ENCODE data around the gene N4BP3. TPM values are rescaled to one million over a fixed set of nuclear protein-coding genes. Genes with fewer than 3 reads are reported as not detected.

Gene N4BP3
- total and polyA plus RNA-seq, 2 experiments from 2014 or later = 9.8 to 58.2 TPM

DNA sequence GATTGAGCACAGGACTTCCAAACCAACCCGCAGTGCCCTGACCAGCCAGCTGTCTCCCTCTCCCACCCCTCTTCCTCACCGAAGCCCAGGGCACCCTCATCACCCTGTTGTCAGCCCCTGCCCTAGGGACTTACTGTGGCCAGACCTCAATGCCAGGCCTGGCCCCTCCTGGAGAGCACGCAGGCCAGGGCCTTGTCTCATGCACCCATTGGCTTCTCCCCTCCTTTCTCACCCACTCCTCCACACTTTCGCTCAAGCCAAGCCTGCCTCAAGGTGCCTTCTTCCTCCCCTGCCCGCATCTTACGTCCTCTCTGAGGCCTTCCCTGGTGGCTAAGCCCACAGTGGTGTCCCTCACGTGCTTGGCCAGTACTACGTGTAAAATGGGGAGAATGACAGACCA is 33.3 kb upstream of the N4BP3 start:
- peaks cover 8% of the 10 kb centered on the region for H3K27me3 Mint-ChIP-seq (ENCODE audit: insufficient read depth, low read depth, poor library complexity)
- Histone ChIP-seq H3K27me3 (ENCODE audit: insufficient read depth) (no peaks in the 10 kb centered on the region), H3K27ac (ENCODE audit: low read depth) (no peak overlapping the region), H3K36me3 (ENCODE audit: insufficient read depth) (no peaks in the 10 kb centered on the region), H3K79me2 (replicated peaks; ENCODE audit: insufficient read depth) (no peaks in the 10 kb centered on the region), H3K9me2 (ENCODE audit: insufficient read depth) (no peaks in the 10 kb centered on the region), H2AFZ (no peak overlapping the region), H3K4me2 (no peak overlapping the region), H3K4me1 (ENCODE audit: insufficient read depth) (peaks cover 27% of the 10 kb centered on the region; the same call in 1 of the 2 replicates), H3F3A (replicated peaks; ENCODE audit: low read depth) (no peaks in the 10 kb centered on the region), H4K20me1 (replicated peaks; ENCODE audit: insufficient read depth) (no peaks in the 10 kb centered on the region), H3K4me3 (no peak overlapping the region)
- ATAC-seq (no peak), DNase-seq (ENCODE audit: low spot score) (no peak)
- no peak overlapping the region for H3K27ac Mint-ChIP-seq
- TF ChIP-seq CREB1 (CRISPR knock-in tag; IDR thresholded peaks at IDR 0.05; ENCODE audit: low read depth) = no peak
- TF ChIP-seq, protein P1, sequence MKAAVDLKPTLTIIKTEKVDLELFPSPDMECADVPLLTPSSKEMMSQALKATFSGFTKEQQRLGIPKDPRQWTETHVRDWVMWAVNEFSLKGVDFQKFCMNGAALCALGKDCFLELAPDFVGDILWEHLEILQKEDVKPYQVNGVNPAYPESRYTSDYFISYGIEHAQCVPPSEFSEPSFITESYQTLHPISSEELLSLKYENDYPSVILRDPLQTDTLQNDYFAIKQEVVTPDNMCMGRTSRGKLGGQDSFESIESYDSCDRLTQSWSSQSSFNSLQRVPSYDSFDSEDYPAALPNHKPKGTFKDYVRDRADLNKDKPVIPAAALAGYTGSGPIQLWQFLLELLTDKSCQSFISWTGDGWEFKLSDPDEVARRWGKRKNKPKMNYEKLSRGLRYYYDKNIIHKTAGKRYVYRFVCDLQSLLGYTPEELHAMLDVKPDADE (IDR thresholded peaks at IDR 0.05) = no peak
- TF ChIP-seq, protein P2, sequence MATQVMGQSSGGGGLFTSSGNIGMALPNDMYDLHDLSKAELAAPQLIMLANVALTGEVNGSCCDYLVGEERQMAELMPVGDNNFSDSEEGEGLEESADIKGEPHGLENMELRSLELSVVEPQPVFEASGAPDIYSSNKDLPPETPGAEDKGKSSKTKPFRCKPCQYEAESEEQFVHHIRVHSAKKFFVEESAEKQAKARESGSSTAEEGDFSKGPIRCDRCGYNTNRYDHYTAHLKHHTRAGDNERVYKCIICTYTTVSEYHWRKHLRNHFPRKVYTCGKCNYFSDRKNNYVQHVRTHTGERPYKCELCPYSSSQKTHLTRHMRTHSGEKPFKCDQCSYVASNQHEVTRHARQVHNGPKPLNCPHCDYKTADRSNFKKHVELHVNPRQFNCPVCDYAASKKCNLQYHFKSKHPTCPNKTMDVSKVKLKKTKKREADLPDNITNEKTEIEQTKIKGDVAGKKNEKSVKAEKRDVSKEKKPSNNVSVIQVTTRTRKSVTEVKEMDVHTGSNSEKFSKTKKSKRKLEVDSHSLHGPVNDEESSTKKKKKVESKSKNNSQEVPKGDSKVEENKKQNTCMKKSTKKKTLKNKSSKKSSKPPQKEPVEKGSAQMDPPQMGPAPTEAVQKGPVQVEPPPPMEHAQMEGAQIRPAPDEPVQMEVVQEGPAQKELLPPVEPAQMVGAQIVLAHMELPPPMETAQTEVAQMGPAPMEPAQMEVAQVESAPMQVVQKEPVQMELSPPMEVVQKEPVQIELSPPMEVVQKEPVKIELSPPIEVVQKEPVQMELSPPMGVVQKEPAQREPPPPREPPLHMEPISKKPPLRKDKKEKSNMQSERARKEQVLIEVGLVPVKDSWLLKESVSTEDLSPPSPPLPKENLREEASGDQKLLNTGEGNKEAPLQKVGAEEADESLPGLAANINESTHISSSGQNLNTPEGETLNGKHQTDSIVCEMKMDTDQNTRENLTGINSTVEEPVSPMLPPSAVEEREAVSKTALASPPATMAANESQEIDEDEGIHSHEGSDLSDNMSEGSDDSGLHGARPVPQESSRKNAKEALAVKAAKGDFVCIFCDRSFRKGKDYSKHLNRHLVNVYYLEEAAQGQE (IDR thresholded peaks at IDR 0.05; ENCODE audit: unreplicated experiment) = no peak
- TF ChIP-seq ZNF114 (CRISPR knock-in tag; IDR thresholded peaks at IDR 0.05) = no peak
- TF ChIP-seq, protein P3, sequence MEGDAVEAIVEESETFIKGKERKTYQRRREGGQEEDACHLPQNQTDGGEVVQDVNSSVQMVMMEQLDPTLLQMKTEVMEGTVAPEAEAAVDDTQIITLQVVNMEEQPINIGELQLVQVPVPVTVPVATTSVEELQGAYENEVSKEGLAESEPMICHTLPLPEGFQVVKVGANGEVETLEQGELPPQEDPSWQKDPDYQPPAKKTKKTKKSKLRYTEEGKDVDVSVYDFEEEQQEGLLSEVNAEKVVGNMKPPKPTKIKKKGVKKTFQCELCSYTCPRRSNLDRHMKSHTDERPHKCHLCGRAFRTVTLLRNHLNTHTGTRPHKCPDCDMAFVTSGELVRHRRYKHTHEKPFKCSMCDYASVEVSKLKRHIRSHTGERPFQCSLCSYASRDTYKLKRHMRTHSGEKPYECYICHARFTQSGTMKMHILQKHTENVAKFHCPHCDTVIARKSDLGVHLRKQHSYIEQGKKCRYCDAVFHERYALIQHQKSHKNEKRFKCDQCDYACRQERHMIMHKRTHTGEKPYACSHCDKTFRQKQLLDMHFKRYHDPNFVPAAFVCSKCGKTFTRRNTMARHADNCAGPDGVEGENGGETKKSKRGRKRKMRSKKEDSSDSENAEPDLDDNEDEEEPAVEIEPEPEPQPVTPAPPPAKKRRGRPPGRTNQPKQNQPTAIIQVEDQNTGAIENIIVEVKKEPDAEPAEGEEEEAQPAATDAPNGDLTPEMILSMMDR (conservative IDR thresholded peaks at IDR 0.05; ENCODE audit: low read depth in 2 of 2) = no peak
- TF ChIP-seq EZH2 (IDR thresholded peaks at IDR 0.05; ENCODE audit: low read depth, unreplicated experiment) = no peak
- no peaks in the 10 kb centered on the region for H3K9me3 Mint-ChIP-seq
- H3K36me3 Mint-ChIP-seq (ENCODE audit: low read depth) = no peaks in the 10 kb centered on the region
- H3K4me1 Mint-ChIP-seq = peaks cover 31% of the 10 kb centered on the region
- no peak overlapping the region for H3K4me3 Mint-ChIP-seq

DNA sequence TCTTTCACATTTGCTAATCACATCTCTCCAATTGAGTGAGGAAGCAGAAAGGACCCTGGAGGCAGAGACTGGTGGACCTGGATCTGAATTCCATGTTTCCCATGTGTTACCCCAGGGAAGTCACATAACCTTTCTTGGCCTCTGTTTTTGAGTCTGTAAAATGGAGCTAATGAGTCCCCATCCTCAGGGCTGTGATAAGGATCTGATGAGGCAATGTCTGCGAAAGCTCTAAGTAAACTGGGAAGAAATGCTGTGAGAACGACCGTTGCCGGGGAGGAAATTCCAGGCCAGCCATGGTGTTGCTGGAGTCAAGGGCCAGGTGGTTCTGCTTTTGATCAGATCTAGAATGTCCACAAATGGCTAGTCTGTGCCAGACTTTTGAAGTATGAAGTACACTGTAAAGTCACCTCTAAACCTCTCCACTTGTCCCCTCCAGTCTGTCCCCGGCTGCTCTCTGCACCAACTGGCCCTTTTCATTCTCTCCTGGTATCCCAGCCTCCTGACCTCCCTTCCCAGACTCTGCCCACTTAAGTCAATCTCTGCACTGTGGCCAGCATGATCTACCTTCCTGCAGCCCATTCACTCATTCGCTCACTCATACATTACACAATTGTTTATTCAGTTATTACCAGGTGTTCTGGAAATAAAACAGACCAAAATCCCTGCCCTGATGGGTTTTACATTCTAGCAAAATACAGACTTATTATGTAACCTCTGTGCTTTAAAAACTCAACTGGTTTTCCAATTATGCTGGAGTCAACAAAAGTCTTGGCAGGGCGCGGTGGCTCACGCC is 32.5 kb upstream of the N4BP3 start:
- Mint-ChIP-seq H3K4me3 (no peak overlapping the region; the same call in 2 of the 3 replicates), H3K27ac (no peak overlapping the region), H3K4me1 (peaks cover 31% of the 10 kb centered on the region), H3K27me3 (ENCODE audit: insufficient read depth, low read depth, poor library complexity) (peaks cover 8% of the 10 kb centered on the region), H3K9me3 (no peaks in the 10 kb centered on the region), H3K36me3 (ENCODE audit: low read depth) (no peaks in the 10 kb centered on the region)
- Histone ChIP-seq H3F3A (replicated peaks; ENCODE audit: low read depth) (0 out of 2 replicates have a peak, but pooled peaks cover 2% of the 10 kb centered on the region), H3K79me2 (replicated peaks; ENCODE audit: insufficient read depth) (no peaks in the 10 kb centered on the region), H3K4me2 (no peak overlapping the region), H2AFZ (peak overlapping the region; percentile 47; the same call in 1 of the 2 replicates), H3K4me1 (ENCODE audit: insufficient read depth) (peaks cover 27% of the 10 kb centered on the region; the same call in 1 of the 2 replicates), H3K27me3 (ENCODE audit: insufficient read depth) (no peaks in the 10 kb centered on the region), H4K20me1 (replicated peaks; ENCODE audit: insufficient read depth) (no peaks in the 10 kb centered on the region), H3K36me3 (ENCODE audit: insufficient read depth) (no peaks in the 10 kb centered on the region), H3K4me3 (no peak overlapping the region), H3K9me2 (ENCODE audit: insufficient read depth) (no peaks in the 10 kb centered on the region), H3K27ac (ENCODE audit: low read depth) (no peak overlapping the region)
- ATAC-seq = no peak
- DNase-seq (ENCODE audit: low spot score) = no peak
- TF ChIP-seq POLR2AphosphoS5 (IDR thresholded peaks at IDR 0.05; ENCODE audit: low read depth) (no peak), CREB1 (CRISPR knock-in tag; IDR thresholded peaks at IDR 0.05; ENCODE audit: low read depth) (no peak), JUNB (IDR thresholded peaks at IDR 0.05; ENCODE audit: unreplicated experiment) (no peak), EZH2 (IDR thresholded peaks at IDR 0.05; ENCODE audit: low read depth, unreplicated experiment) (no peak), EZH2phosphoT487 (IDR thresholded peaks at IDR 0.05; ENCODE audit: unreplicated experiment) (no peak), ZNF114 (CRISPR knock-in tag; IDR thresholded peaks at IDR 0.05) (no peak), ZNF331 (CRISPR knock-in tag; IDR thresholded peaks at IDR 0.05; ENCODE audit: low read depth) (no peak)
- TF ChIP-seq, protein P2 (IDR thresholded peaks at IDR 0.05; ENCODE audit: unreplicated experiment) = no peak
